Tongue (tissue), 2 donors: ENCODE data around the gene TIGD1. TPM values are rescaled to one million over a fixed set of nuclear protein-coding genes. Genes with fewer than 3 reads are reported as not detected.

Source experiments
- DNase-seq: peaks from one replicate; pipeline ENCODE4 v3.0.0-alpha.2; 2015
- total RNA-seq: library from RNA; depleted of rRNA; stranded (reverse); fragments of >200 nt; gene quantifications from one replicate; pipeline ENCODE4 v1.2.3, GENCODE V29; 2014

Gene TIGD1
- total RNA-seq: 4.6 TPM

GRCh38 chr2:232550354-232551249, at the start of gene TIGD1, which contains the start of gene EIF4E2:
Gene TIGD1, minus strand, starts transcription at chr2:232550557. Its CDS starts 675 bp downstream, at chr2:232549882.
Gene EIF4E2, plus strand, starts transcription at chr2:232550689. Its CDS starts 36 bp downstream, at chr2:232550725.
- DNase-seq: peak; percentile 98

DNA sequence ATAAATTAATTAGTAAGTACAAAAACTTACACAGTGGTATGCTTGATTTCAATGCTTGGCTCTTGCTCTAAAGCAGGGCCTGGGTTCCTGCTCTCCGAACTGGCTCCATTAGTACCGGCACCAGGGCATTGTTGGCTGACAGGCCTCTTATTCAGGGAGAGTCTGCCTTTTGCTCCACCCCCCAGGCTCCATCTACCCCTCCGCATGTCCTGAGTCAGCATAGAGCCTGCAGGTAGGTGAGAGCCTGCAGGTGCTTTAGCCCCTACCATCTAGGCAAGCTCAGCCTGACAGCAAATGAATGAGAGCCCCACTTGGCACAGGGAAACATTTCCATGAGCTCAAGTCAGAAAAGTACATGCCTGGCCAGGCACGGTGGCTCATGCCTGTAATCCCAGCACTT, 47.9 kb upstream of the TIGD1 start:
- DNase-seq: no peak

GRCh38 chr2:232597362-232598079, 47.2 kb upstream of the TIGD1 start:
- no peak for DNase-seq

DNA sequence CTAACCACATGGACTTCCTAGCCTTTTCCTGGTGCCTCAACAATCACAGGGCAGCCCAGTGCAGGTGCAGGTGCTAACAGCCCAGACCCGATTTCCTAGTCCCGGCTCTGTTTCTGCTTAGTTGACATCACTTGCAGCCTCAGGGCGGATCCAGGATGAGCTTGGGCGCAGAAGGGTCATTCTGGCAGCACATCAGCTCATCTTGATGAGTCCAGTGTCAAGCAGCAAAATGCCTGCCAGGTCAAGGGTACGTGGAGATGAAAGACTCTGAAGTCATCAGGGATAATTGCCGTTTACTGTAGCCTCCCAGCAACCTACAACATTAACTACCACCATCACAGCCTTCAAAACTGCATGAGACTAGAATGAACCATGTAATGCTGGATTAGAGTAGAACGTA, 43.6 kb upstream of the TIGD1 start:
- DNase-seq: no peak

DNA sequence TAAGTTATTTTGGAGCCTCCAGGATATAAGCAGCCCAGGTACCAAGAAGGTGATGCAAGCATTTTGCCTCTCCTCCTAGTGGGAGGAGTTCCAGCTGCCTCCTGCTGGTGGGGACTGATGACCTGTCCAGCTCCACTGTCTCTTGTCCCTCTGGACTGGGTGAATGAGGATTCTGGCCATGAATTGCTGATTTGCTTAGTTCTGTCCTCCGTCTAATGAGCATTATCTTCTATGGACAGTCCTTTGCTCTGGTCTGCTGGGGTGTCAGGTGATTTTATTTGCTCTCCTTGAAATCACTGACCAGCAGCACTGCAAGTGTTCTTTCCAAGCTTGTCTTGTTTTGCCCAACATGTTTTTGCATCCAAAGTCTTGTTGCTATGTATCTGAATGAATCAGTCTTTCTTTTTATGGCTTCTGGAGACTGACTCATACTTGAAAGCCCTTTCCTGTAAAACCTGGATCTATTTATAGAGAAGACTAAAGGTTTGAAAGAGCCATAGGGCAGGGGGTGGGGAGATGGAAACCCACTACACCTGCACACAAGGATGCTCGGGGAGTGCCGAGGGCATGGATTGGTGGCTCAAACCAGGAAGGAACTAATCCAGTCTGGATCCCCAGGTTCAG, 42.5 kb upstream of the TIGD1 start:
- no peak for DNase-seq

- peak; percentile 87 for DNase-seq
These were observed 38.6 kb upstream of the TIGD1 start for GRCh38 chr2:232588680-232589585.

DNA sequence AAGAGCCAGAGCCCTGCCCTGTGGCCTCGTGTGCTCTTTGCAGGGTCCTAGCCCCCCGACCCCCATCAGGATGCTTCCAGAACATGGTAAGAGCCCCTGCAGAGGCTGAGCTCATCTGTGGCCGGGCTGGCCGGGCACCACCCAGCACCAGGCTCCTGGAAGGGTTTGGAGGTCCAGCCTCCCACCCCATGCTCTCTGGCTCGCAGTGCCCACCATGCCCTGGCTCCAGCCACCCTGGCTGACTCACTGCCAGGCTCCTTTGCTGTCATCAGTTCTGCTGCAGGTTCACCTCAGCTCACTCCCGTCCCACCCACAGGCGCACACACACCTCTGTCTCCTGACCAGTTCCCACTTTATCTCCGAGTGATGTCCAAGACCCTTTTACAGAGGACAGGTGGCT, 37.7 kb upstream of the TIGD1 start:
- no peak for DNase-seq

- DNase-seq: no peak
These were observed 37.2 kb upstream of the TIGD1 start for GRCh38 chr2:232587512-232587911.

DNA sequence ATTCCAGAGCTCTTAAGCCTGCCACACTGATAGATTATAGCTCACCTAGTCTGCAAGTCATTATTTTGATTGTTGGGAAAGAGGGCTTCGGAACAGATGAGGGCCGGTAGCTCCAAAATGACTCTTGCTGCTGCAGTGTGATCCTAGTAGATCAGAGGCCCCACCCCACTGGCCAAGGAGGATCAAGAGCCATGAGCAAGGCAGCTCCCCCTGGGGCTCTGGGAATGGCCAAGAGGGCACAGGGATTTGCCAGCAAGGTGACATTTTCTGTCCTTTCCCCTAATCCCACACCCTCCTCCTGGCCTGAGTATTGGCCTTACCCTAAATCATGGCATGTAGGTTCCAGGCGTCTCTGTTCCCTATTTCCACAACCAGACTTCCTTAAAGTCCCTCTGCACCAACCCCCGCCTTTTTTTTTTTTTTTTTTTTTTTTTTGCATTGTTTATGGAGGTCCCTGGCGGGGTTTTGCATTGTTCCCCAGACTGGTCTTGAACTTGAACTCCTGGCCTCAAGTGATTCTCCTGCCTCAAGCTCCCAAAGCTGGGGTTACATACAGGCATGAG, 36.7 kb upstream of the TIGD1 start:
- no peak for DNase-seq

GRCh38 chr2:232584238-232584637, 33.9 kb upstream of the TIGD1 start:
- DNase-seq: no peak

GRCh38 chr2:232581725-232582124, 31.4 kb upstream of the TIGD1 start:
- no peak for DNase-seq

- no peak for DNase-seq
These were observed 30.3 kb upstream of the TIGD1 start for GRCh38 chr2:232580648-232580981.

- no peak for DNase-seq
These were observed 28.3 kb upstream of the TIGD1 start for GRCh38 chr2:232578626-232579025.

DNA sequence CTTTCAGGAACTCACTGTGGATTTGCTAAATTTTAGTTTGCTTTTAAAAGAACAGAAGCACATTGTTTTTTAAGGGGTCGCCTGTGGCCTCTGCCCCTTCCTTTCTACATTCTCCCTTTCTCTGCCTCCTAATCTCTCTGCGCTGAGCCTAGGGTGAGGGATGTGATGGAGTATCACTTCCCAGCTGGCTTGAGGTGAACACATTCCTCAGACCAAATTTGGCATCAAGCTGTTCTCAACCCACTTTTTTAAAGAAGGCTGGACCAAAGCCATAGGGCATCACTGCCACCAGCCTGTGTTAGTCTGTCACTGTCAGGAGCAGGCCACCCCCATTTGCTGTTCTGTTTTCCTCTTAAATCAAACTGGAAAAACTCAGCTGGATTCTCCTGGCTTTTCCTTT, 27.5 kb upstream of the TIGD1 start:
- DNase-seq: peak; percentile 61

DNA sequence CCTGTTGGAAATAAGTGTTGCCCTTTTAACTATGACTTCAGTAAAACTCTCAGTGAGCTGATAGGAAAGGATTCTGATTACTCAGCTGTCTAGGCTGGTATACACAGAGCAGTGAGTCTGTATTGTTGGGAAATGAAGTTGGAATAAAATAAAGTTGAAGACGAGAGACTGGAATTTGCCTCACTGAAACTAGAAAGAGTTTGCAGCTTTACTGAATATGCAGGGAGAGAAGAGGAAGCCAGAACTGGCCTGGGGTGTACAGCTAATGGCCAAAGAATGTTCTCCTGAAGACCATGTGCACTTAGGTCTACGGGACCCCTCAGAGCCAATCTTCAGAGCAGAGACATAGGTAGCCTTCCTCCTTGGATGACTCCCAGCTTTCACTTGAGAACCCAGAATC, 26.6 kb upstream of the TIGD1 start:
- DNase-seq: no peak

DNA sequence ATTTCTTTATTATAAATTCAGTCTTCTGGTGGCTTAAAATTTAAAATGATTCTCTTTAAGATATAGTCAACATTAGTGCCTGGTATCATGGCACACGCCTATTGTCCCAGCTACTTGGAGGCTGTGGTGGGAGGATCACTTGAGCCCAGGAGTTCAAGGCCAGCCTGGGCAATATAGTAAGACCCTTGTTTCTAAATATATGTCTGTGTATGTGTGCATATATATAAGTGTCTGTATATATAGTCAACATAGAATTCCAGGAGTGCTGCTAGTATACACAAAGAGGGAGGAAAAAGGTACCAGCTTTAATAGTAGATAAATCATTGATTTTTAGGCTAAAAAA, 25.0 kb upstream of the TIGD1 start:
- DNase-seq: no peak

- peak; percentile 91 for DNase-seq
These were observed 24.5 kb upstream of the TIGD1 start for GRCh38 chr2:232574674-232575403.

- no peak for DNase-seq
These were observed 23.5 kb upstream of the TIGD1 start for GRCh38 chr2:232573771-232574435.

- DNase-seq: no peak
These were observed 22.7 kb upstream of the TIGD1 start for GRCh38 chr2:232573042-232573441.

DNA sequence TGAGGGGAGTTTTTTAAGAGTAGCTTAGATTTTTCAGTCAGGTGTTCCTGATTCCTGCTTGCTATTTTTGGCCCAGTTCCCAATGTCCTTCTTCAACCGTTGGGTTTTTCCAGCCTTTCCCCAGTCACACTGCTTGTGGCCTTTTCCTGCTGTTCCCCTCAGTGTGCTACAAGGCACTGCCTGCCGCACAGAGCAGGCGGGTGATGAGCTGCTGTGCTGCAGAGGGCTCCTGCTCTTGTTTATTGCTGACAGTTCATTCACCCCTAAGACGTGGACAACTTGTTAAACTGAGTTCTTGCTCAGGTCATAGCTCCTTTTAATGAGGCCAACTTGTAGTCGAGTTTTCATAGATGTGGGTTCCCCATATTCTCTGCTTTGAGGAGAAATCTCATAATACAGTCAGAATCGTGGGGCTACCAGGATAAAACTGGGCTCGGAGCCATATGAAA, 20.7 kb upstream of the TIGD1 start:
- no peak for DNase-seq
